Lower lobe of right lung (tissue), 2 donors: ENCODE results near the gene GRIK1. TPM values are rescaled to one million over a fixed set of nuclear protein-coding genes. Genes with fewer than 3 reads are reported as not detected.

Experiments
- ATAC-seq, 2 donors: fragments of 200-7000 bp; cut with Tn5 transposase; one replicate each; pipeline ENCODE4 v1.9.1; 2020 to 2022; ENCODE audit warnings: mild to moderate bottlenecking in 2 of 2, moderate library complexity in 2 of 2
- DNase-seq: peaks from one replicate; pipeline ENCODE4 v3.0.0-alpha.2; 2020
- H3K27ac ChIP-seq: fragments of 200-600 bp; one replicate; pipeline ENCODE4 v1.8.0; 2022
- H3K27me3 ChIP-seq: fragments of 200-600 bp; one replicate; pipeline ENCODE4 v1.8.0; 2022; ENCODE audit warnings: low read depth
- H3K36me3 ChIP-seq: fragments of 200-600 bp; one replicate; pipeline ENCODE4 v1.8.0; 2022; ENCODE audit warnings: mild to moderate bottlenecking
- H3K4me1 ChIP-seq: fragments of 200-600 bp; one replicate; pipeline ENCODE4 v1.8.0; 2022
- H3K4me3 ChIP-seq: fragments of 200-600 bp; one replicate; pipeline ENCODE4 v1.8.0; 2022; ENCODE audit warnings: mild to moderate bottlenecking
- H3K9me3 ChIP-seq: fragments of 200-600 bp; one replicate; pipeline ENCODE4 v1.8.0; 2022
- CTCF ChIP-seq: fragments of 200-600 bp; IDR thresholded peaks from one replicate; pipeline ENCODE4 v1.8.0; 2022; ENCODE audit warnings: antibody characterized with exemption, mild to moderate bottlenecking
- intact Hi-C: fragments of 100-400 bp; cut with DNase I; formaldehyde crosslinking; loops from one replicate; pipeline ENCODE4 v1.11.0; 2022
- total RNA-seq: library from RNA; stranded (reverse); fragmentation: NEBNext Ultra II Directional; extraction: Animal tissue kit (Norgen Biotek cat#: 25700); gene quantifications from one replicate; pipeline ENCODE4 v1.2.1, GENCODE V29; 2021
- donor health status: DM: no; HTN: yes; CAD: no; lungs with severe emphysema.

The GRIK1 gene
- total RNA-seq, 1 donor from 2014 or later: not detected

- intact Hi-C loops: no loop called here
- Histone ChIP-seq H3K27me3 (no peaks in the 10 kb centered on the region), H3K36me3 (no peaks in the 10 kb centered on the region), H3K9me3 (no peaks in the 10 kb centered on the region), H3K4me1 (no peaks in the 10 kb centered on the region), H3K27ac (no peak overlapping the region), H3K4me3 (no peak overlapping the region)
- no peak for TF ChIP-seq CTCF
- no peak for DNase-seq
- no peak for ATAC-seq
These were observed 105.2 kb downstream of the GRIK1 start for GRCh38 chr21:29834617-29835016.

- no peaks in the 10 kb centered on the region for H3K4me1 ChIP-seq
- no peak for DNase-seq
- no peak for TF ChIP-seq CTCF
- ATAC-seq: no peak
- no peaks in the 10 kb centered on the region for H3K27me3 ChIP-seq
- no peaks in the 10 kb centered on the region for H3K36me3 ChIP-seq
- H3K9me3 ChIP-seq: peaks cover 4% of the 10 kb centered on the region
- intact Hi-C loops: no loop called here
- H3K4me3 ChIP-seq: no peak overlapping the region
- H3K27ac ChIP-seq: no peak overlapping the region
These were observed 107.6 kb downstream of the GRIK1 start for GRCh38 chr21:29832217-29832616.

GRCh38 chr21:29829564-29830275 lies 110.1 kb downstream of the GRIK1 start:
- no peak for TF ChIP-seq CTCF
- ATAC-seq (no peak), DNase-seq (no peak)
- peaks cover 4% of the 10 kb centered on the region for H3K9me3 ChIP-seq
- intact Hi-C loops: no loop called here
- no peaks in the 10 kb centered on the region for H3K27me3 ChIP-seq
- H3K27ac ChIP-seq: no peak overlapping the region
- no peaks in the 10 kb centered on the region for H3K4me1 ChIP-seq
- no peaks in the 10 kb centered on the region for H3K36me3 ChIP-seq
- H3K4me3 ChIP-seq: no peak overlapping the region

GRCh38 chr21:29827647-29828046 lies 112.1 kb downstream of the GRIK1 start:
- Histone ChIP-seq H3K9me3 (peaks cover 4% of the 10 kb centered on the region), H3K4me3 (no peak overlapping the region), H3K36me3 (no peaks in the 10 kb centered on the region), H3K4me1 (no peaks in the 10 kb centered on the region), H3K27me3 (no peaks in the 10 kb centered on the region), H3K27ac (no peak overlapping the region)
- DNase-seq (no peak), ATAC-seq (no peak)
- intact Hi-C loops: no loop called here
- TF ChIP-seq CTCF: no peak

GRCh38 chr21:29827236-29827635 lies 112.6 kb downstream of the GRIK1 start:
- no peak for ATAC-seq
- Histone ChIP-seq H3K4me3 (no peak overlapping the region), H3K27me3 (no peaks in the 10 kb centered on the region), H3K36me3 (no peaks in the 10 kb centered on the region), H3K27ac (no peak overlapping the region), H3K4me1 (no peaks in the 10 kb centered on the region), H3K9me3 (peaks cover 4% of the 10 kb centered on the region)
- DNase-seq: no peak
- intact Hi-C loops: no loop called here
- TF ChIP-seq CTCF: no peak
